Activated gamma-delta T cell treated with anti-CD3 and anti-CD28 coated beads, Interleukin-2, amount 50 U/mL, for 16 hours (primary cell): Measurements from ENCODE around the gene ESYT2.

Experiments used
- DNase-seq: peaks from one replicate; pipeline ENCODE4 v3.0.0-alpha.2; 2020; ENCODE audit warnings: low read depth

The ESYT2 gene

DNA sequence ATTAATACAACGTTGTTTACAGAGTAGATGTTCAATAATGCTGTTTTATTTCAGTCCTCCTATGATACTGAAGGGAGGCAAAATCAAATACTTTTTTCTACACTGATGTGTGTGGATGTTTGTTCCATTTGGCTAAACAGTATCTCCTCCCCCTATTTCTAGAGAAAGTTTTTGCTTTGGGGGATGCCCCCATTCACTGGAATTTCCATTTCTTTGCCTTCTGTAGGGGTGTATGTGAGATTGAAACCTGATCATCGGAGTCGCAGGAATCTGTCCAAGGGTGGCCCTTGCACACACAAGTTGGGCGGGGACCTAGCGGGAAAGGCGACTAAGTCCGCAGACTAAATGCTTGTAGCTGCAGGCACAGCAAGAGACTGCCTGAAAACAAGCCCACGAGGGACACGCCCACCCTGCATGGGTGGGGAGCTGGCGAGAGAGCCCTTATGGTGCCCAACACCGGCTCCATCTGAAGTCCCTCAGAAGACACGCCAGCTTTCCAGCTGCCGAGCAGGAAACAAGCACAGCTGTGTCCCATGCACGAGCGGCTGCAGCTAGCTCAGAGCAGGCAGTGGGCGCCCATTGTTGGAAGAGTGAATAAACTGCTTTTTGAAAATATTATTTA lies 58.0 kb downstream of the ESYT2 start:
- no peak for DNase-seq

DNA sequence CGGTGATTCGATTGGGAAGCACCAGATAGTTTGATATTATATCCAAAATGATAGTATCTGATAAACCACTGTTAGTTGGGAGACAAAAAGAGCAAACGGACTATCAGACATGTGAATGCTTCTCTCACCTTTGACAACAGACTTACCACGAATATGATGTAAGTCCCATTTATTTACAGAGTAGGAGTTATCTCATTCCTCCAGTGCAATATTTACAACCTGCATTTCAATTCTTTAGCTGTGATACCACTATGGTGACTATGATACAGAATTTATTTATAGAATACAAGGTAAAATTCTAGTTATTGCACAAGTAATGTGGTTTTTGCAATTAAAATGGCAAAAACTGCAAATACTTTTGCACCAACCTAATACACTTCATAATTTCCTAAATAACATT lies 61.6 kb downstream of the ESYT2 start:
- no peak for DNase-seq

DNA sequence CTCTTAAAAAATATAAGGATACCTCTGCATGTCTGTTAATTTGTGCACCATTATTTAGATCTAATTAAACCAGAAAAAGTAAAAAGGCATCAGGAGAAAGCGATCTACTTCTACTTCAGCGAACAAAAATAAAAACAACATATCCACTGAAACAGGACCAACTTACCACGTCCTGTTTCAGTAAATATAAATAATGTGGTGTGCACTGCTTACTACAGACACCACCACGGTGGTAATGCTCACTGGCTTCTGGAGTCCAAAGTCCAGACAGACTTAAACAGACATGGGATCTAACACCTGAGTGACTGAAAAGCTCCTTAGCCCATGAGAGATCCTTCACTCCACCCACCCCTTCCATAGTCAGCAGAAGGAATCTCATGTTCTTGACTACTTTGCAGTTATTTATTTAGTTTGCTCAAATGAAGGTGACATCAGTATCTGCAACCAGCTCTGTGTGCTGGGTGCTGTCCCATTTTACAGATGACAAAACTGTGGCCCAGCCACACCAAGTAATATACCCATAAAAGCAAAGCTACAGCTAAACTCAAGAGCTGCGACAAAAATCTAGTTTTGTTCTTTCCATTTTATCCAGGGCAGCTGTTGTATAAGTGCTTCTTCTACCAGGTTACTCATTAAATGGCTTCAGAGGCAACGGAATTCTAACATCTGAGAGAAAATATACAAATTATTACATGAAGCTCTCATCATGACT lies 62.6 kb downstream of the ESYT2 start:
- no peak for DNase-seq

DNA sequence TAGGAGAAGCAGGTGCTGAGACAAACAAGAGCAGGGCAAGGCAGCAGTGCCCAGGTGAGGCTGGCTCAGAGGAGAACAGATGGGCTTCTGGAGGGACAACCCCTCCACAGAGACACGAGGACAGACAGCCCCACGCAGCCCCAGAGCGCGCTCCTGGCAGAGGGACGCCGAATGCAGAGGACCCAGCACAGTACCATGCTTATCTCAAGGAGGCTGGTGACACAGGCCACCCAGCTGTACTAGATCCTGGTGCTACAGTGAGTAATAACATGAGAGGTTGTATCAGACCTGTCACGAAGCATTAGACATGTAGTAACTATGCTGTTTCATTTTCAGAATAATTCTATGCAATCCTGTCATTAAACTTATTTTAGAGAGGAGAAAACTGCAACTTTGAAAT lies 64.3 kb downstream of the ESYT2 start:
- DNase-seq: no peak

DNA sequence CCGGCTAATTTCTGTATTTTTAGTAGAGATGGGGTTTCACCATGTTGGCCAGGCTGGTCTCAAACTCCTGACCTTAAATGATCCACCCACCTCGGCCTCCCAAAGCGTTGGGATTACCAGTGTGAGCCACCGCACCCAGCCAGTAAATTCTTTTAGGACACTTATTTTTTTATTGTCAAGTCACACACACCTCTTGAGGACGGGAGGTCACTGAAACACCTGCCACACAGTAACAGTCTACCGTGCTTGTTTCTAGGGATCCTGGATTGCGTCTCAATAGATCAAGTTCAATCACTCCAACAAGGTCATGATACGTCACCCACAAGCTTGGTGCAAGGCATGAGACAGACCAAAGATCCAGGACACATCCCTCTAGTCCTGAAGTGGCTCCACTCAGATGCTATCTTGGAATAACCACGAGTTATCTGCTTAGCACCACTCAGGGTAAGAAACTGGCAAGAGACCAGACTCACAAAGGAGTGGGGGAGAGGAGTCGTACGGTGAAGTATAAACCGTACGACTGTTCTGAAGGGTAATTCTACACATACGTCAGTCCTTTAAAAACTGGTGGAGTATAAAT lies 65.8 kb downstream of the ESYT2 start:
- DNase-seq: no peak

DNA sequence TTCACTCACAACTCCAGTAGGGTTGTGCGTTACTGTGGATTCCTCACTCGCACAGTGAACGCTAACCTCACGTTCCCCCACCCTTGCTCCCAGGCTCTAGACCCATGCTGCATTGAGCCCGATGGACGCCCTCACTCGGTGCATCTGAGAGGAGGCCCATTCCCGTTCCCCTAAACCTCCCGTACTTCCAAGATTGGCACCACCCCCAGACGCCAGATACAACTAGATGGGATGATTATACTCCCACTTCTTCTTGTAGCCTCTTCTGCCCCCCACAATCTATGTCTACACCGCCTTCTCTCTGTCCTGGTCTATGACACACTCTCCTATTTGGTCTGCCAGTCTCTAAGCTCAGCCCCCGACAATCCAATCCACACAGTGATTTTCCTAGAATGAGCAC lies 67.4 kb downstream of the ESYT2 start:
- no peak for DNase-seq

DNA sequence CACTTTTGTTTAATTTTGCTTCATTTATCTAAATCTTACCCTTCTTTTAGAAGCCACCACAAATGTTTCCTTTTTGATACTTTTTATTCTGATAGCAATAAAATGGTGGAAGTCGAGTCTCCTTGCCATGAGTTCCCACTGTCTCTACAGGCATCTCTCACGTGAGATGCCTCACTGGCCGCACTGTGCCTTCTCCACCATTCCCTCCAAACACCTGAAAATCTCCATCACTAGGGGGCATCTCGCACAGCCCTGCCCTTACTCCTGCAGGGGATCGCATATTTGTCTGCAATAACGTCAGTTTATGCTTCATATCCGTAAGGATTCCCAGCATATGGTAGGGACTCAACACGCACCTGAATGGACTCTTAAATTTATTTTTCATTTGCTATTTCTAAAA lies 68.4 kb downstream of the ESYT2 start:
- DNase-seq: no peak

DNA sequence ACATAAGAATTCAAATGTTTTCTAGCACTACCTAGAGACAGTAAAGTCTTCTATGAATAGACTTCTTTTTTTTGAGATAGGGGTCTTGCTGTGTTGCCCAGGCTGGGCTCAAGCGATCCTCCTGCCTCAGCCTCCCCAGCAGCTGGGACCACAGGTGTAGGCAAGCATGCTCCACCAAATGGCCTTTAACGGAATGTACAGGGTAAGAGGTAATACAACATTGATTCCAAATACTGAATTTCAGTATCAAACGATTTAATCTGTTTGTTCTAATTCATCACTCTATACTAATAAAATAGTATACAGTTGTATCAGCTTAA lies 68.9 kb downstream of the ESYT2 start:
- DNase-seq: no peak

DNA sequence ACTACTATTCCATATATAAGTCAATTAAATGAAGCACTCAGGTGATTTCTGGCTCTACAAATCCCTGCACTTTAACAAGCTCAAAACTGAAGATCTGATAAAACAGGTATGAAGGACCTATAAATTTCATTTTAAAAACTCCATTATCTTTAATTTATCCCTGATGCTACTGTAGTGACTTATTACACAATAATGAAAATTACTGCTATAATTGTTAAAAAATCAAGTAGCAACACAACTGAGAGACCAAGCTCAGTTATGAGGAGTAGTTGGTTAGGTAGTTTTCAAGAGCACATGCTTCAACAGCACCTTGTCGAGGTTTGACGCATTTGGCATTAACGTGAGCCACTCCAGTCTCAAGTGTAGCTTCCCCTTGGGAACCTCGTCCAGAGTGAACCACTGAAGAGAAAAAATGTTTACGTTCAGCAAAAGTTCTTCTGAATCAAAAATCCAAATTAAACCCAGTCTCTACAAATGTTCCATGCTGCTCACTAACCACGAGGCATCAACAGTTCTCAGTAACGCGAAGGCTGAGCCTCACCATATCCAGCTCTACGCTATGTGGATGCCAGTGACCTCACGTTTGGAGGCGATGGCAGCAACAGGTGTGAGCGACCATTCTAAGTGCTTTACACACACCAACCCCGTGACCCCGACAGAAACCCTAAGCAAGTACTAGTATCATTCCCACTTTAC lies 69.4 kb downstream of the ESYT2 start:
- no peak for DNase-seq

DNA sequence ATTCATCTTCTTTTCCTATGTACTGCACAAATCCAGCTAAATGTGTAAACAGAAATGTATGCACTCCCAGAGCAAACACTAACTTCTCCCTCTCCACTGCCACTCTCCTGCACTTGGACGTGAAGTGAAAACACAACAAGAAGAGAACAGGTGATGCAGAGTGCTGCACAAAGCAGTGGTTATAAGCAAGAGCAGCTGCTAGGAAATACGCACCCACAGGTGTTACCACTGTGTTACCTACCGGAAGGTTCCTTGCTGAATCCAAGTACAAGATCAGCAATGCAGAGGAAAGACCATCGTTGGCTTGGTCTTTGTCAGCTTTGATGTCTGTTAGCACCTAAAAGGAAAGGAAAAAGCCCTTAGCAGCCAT lies 70.1 kb downstream of the ESYT2 start:
- no peak for DNase-seq

DNA sequence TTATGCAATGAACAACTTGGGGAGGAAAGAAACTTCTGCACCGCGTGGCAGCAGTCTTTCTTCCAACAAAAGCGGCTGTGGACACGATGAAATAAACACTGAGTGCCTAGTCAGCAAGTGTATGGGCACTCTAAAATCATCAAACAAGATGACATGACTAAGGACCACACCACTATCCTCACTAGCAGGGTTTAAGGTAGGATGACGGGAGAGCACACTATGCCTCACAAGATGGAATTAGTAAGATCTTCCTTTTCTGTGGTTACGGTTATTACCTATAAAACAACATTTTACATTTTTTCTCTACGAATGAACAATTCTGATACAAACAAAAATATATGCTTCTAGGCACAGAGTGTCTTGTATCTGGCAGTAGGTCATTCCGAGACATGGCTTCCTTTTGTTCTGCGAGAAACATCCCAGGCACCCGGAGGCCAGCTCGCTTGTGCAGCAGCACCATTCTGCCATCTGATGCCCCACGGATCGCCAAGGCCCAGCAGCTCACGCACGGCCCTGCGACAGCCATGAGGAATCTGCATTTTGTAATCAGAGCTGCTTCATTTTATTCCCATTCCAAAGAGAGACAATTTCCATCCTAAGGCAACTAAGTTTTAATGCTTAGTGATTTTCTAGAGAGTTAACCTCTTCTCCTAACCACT lies 70.6 kb downstream of the ESYT2 start:
- DNase-seq: no peak

DNA sequence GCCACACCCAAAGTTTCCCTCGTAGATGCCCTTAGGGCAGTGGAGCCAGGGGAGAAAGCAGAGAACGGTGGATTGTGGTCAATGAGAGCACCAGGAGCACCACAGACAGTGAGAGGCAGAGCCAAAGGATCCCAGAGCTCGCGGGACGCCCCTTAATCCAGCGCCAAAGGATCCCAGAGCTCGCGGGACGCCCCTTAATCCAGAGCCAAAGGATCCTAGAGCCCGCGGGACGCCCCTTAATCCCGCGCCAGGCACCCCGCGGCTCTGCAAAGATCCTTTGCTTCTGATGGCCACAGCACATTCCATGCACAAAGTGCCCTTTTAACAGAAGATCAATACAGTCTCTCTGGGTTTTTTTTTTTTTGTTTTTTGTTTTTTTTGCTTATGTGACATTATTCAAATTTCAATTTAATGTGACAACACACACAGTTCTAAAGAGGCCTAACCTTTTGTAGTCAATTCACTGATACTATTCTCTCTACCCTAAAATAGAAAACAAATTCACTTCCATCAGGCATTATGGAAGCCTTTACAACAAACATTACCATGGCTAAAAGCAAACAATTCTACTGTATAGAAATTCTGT lies 71.8 kb downstream of the ESYT2 start:
- DNase-seq: no peak

DNA sequence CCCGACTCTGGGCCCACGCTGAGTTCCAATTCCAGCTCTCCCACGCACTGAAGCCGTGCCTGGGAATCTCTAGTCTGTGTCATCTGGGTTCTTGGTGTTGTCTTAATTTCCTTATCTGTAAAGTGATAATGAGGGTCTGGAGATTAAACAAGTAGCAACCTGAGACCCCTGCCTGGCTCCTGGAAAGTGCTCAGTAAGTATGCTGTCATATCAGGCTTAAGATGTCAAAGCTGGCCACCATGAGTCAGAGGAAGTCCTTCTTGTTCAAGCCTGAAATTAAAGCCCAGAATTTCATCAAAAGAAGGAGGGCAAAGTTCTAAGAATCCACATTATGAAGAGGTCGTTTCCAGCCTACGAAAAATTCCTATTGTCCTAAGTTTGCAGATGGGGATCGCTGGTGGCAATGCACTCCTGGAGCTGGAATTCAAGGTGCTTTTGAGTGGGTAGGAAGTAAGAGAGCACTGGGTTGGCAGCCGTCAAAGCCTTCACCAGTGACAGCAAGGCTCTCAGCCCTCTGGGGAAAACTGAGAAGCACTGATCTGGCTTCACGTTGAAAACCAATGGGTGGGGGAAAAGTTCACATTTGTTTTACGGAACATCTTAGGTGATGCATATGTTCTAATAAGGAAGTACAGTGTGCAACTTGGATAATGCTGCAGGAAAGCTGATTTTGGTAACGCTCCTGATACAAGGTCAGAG lies 74.4 kb downstream of the ESYT2 start:
- DNase-seq: no peak

DNA sequence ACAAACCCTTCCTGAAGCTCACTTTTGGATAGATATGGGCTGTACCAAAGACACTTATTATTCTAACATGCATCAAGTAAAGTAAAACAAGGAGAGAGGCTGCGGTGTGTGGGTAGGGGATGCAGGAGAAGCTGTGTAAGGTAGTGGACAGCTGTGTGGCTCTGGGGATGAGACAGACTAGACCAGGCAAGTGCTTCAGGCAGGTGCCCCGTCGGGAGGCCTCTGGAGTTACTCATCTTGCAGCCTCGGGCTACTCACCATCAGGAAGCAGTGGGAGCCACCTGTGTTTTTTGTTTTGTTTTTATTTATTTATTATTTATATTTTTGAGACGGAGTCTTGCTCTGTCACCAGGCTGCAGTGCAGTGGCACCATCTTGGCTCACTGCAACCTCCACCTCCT lies 75.4 kb downstream of the ESYT2 start:
- DNase-seq: no peak

DNA sequence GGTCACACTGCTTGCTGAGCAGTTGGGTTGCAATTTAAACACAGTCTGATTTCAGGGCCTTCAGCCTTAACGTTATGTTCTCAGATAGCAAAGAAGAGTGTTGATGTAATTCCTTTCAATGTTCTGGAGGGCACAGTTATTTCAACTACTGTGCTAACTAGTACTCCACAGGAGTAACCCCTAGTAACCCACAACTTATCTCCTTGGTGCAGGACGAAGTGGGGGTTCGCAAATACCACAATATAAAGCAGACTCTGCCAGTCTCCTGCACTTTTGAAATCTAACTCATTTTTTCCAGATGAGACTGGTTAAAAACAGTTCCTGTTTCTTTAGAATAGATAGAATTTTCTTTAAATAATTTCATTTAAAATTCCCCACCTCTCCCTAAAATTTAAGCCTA lies 77.6 kb downstream of the ESYT2 start:
- no peak for DNase-seq

DNA sequence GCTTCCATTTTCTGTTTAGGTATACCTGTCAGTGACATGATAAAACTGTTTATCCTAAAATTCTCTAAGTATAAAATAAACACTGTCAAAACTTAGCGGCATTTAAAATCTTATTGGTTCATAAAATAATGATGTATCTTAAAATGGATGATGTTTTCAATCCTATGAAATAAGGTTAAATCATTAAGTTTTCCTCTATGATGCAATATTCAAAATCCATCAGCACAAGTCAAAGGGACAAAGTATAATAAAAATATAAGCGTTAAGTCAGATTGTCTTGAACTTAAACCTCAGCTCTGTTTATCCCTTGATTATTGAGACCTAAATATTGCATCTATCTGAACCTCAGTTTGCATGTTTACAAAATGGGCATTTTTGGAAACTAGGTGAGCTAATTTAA lies 78.1 kb downstream of the ESYT2 start:
- DNase-seq: no peak

DNA sequence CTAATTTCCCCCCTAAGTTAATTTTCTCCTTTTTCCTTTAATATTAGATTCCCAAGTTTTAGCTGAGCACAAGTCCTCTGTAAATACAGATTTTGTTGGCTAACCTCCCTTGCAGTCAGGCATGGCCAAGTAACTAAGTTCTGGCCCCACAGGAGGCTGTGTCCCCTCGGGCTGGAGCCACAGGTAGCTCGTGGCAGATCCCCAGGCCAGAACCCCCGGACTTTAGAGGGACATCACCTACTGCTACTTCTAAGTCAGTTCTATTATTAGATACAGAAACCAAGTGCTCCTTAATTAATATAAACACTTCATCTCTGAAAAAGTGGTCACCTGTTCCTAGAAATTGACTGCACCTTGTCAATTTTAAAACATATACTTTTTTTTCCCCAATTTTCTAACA lies 78.6 kb downstream of the ESYT2 start:
- no peak for DNase-seq

DNA sequence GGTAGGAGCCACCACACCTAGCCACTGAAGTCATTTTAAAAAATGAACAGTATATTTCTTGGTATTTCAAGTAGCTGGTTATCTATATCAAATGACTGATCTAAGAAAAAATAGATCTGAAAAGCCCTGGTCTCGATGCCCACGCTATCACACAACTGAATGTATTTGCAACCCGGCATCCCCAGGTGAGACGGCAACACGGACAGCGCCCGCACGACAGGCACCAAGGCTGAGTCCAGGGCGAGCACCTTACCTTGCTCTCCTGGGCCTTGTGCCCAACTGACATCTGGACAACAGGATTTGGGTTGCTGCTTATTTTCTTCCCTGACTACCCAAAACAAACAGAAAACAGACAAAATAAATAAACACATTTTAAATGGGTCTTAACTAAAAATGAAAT lies 79.9 kb downstream of the ESYT2 start:
- no peak for DNase-seq

DNA sequence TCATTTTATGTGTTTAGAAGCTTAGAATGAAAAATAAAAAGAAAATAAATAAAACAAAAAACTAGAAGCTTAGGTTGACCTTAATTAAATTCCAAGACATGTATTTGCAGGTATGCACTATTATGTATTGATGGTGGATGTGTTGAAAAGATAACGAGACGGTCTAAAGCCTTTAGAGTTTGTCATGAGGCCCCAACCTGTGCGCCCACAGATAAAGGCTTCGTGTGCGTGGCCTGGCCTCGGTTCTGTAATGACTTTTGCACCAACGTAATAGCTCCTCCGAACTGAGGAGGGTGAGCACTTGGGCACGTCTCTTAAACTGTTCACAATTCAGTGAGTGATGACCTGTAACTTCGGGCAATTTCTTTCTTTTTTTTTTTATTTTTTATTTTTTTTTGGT lies 81.0 kb downstream of the ESYT2 start:
- DNase-seq: no peak

DNA sequence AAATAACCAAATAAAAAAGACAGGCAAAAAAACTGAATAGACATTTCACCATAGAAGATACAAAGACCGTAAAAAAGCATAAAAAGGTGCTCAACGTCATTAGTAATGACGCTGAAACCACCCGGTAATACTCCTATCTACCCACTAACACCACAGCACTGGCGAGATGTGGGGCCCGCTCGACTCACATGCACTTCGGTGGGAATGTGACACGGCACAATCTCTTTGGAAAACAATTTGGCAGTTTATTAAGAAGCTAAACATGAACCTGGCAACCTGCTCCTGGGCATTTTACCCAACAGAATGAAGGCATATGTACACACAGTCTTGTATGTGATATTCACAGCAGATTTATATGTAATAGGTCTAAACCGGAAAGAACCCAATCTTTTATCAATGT lies 81.9 kb downstream of the ESYT2 start:
- DNase-seq: no peak

DNA sequence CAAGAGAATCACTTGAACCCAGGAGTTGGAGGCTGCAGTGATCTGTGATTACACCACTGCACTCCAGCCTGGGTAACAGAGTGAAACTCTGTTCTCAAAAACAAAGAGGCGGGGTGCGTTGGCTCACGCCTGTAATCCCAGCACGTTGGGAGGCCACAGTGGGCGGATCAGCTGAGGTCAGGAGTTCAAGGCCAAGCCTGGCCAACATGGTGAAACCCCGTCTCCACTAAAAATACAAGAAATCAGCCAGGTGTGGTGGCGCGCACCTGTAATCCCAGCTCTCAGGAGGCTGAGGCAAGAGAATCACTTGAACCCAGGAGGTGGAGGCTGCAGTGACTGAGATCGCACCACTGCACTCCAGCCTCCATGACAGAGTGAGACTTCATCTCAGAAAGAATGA lies 82.4 kb downstream of the ESYT2 start:
- no peak for DNase-seq
